ENCODE measurements around the gene CDK11B.
"Not testable (repeated sequence)": the region's sequence is repeated elsewhere in the genome, so short reads cannot be mapped to it uniquely, and the experiment has no call there.

DNA sequence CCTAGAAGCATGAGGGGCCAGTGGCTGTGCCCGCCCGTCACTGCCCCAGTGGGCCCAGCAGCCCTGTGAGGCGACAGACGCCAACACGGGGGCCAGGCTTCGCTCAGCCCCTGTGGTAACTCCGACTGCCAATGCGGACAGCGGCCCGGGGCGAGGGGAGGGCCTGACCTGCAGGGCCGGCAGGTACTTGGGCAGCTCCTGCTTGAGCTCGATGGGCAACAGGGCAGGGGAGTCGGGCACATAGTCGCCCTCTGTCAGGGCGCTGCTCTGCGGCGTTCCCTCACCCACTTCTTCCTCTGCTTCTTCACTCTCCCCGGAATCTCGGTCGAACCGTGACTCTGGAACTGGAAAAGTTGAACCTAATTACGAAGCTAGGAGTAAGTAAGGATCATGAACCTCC, 48.4 kb upstream of the CDK11B start:
- not testable (repeated sequence) for TF ChIP-seq EZH2, EZH2phosphoT487, CTCF (IDR thresholded peaks at IDR 0.05)
